Heart left ventricle (tissue), 16 donors: Measurements from ENCODE around the gene RNF19B. TPM values are rescaled to one million over a fixed set of nuclear protein-coding genes. Genes with fewer than 3 reads are reported as not detected.

ENCODE experiments used
- ATAC-seq, 4 donors: fragments of 200-7000 bp; cut with Tn5 transposase; one replicate each; pipeline ENCODE4 v1.9.1; 2020 to 2022; ENCODE audit warnings: moderate library complexity in 4 of 4, mild to moderate bottlenecking in 3 of 4, moderate number of reproducible peaks in 1 of 4
- DNase-seq, 5 donors: peaks; one replicate each; pipeline ENCODE4 v3.0.0-alpha.2; 2020
- H3K27ac ChIP-seq, 12 donors: fragments of 200-600 bp; sonication (generic) in 4 of 12; one replicate each; pipeline versions ENCODE4 v1.5.0 to v1.8.0; 2016 to 2022; ENCODE audit warnings: mild to moderate bottlenecking in 2 of 12
- H3K27me3 ChIP-seq, 9 donors: fragments of 200-600 bp; sonication (generic) in 2 of 9; one replicate each; pipeline versions ENCODE4 v1.5.1 to v1.8.0; 2016 to 2022; ENCODE audit warnings: mild to moderate bottlenecking in 3 of 9
- H3K36me3 ChIP-seq, 9 donors: fragments of 200-600 bp; sonication (generic) in 2 of 9; one replicate each; pipeline versions ENCODE4 v1.5.0 to v1.8.0; 2018 to 2022; ENCODE audit warnings: mild to moderate bottlenecking in 2 of 9
- H3K4me1 ChIP-seq, 12 donors: fragments of 200-600 bp; sonication (generic) in 4 of 12; one replicate each; pipeline versions ENCODE4 v1.5.0 to v1.8.0; 2016 to 2022; ENCODE audit warnings: mild to moderate bottlenecking in 3 of 12
- H3K4me3 ChIP-seq, 12 donors: fragments of 200-600 bp; sonication (generic) in 4 of 12; one replicate each; pipeline versions ENCODE4 v1.5.0 to v1.8.0; 2017 to 2022; ENCODE audit warnings: mild to moderate bottlenecking in 9 of 12, moderate library complexity in 4 of 12
- H3K9me3 ChIP-seq, 12 donors: fragments of 200-600 bp; sonication (generic) in 4 of 12; one replicate each; pipeline versions ENCODE4 v1.5.0 to v1.8.0; 2016 to 2022; ENCODE audit warnings: mild to moderate bottlenecking in 1 of 12
- POLR2A ChIP-seq, 2 donors: fragments of 450-650 bp; IDR thresholded peaks; one replicate each; pipeline ENCODE4 v1.6.1; 2017; ENCODE audit warnings: antibody characterized with exemption in 2 of 2, mild to moderate bottlenecking in 2 of 2, moderate library complexity in 2 of 2
- WGBS, 4 donors: extraction: QIAGEN DNeasy Blood & Tissue Kit in 2 of 4; methylation state at CpG; one replicate each; pipeline versions ENCODE4 v1.1.5 to v1.1.7; 2013 to 2018; 5-methylcytosine and 5-hydroxymethylcytosine counted together
- intact Hi-C, 10 donors: fragments of 100-400 bp; cut with DNase I; formaldehyde crosslinking; loops; one replicate each; pipeline versions ENCODE4 v1.11.1 to v1.14.2; 2022
- polyA plus RNA-seq, 2 donors: library from polyadenylated mRNA; stranded (reverse); fragments of 200-250 nt; gene quantifications; one replicate each; pipeline ENCODE4 v1.2.3, GENCODE V29; 2013
- total RNA-seq, 9 donors: library from RNA; depleted of rRNA in 2 of 9; stranded (reverse); fragments of >200 nt in 2 of 9; fragmentation: NEBNext Ultra II Directional in 3 of 9; extraction: Animal tissue kit (Norgen Biotek cat#: 25700) in 3 of 9; gene quantifications; one replicate each; pipeline versions ENCODE4 v1.1.0 to v1.2.4, GENCODE V29; 2016 to 2023
- TF ChIP-seq, protein P1 (sequence below), 12 donors: fragments of 200-600 bp; sonication (generic) in 4 of 12; IDR thresholded peaks; one replicate each; pipeline versions ENCODE4 v1.5.0 to v1.8.0; 2018 to 2022; ENCODE audit warnings: antibody characterized with exemption in 12 of 12, mild to moderate bottlenecking in 5 of 12
- donor health status: ischemic (EF 13 %, LVEDD 7.1; RV severe dilation, severe dysfunction).
- donor health status: healthy with polysubstance abuse.
- donor health status: DM: no; HTN: yes; CAD: no.
- donor health status: DM: no; HTN: no; CAD: no.
- donor health status: ischemic (EF 25% LVEDD 6.9; RV normal size, moderate dysfunction).
- donor health status: ischemic (EF 25% LVEDD 5.7; RV mildly dilated, moderate dysfunction).
- donor health status: healthy.
- donor health status: DM: yes; HTN: yes; CAD: no.
- donor health status: ischemic (EF 35%, LVEDD 5.7; RV mildly dilated, moderate dysfunction).
- donor health status: nonischemic (EF 11% LVEDD 7.7; RV severe dilation, severe dysfunction).
- donor health status: DM: yes; HTN: yes; CAD: no.
- donor health status: PGD.
- donor health status: ischemic (EF 29% LVEDD 5.4; RV normal size, mild dysfunction).
- donor health status: nonischemic (EF 23%, LVEDD 6.1; RV moderate dilation, normal function).

The RNF19B gene
- total and polyA plus RNA-seq, 11 donors, result 1.5 to 42.5 (median 15.2) TPM

- intact Hi-C loops, result no loop called here
- TF ChIP-seq, protein P1, sequence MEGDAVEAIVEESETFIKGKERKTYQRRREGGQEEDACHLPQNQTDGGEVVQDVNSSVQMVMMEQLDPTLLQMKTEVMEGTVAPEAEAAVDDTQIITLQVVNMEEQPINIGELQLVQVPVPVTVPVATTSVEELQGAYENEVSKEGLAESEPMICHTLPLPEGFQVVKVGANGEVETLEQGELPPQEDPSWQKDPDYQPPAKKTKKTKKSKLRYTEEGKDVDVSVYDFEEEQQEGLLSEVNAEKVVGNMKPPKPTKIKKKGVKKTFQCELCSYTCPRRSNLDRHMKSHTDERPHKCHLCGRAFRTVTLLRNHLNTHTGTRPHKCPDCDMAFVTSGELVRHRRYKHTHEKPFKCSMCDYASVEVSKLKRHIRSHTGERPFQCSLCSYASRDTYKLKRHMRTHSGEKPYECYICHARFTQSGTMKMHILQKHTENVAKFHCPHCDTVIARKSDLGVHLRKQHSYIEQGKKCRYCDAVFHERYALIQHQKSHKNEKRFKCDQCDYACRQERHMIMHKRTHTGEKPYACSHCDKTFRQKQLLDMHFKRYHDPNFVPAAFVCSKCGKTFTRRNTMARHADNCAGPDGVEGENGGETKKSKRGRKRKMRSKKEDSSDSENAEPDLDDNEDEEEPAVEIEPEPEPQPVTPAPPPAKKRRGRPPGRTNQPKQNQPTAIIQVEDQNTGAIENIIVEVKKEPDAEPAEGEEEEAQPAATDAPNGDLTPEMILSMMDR (IDR thresholded peaks at IDR 0.05), result no peak
- TF ChIP-seq POLR2A (IDR thresholded peaks at IDR 0.05), result no peak
- no peak for ATAC-seq
Observed at GRCh38 chr1:32957017-32957416, 7.6 kb downstream of the RNF19B start.

DNA sequence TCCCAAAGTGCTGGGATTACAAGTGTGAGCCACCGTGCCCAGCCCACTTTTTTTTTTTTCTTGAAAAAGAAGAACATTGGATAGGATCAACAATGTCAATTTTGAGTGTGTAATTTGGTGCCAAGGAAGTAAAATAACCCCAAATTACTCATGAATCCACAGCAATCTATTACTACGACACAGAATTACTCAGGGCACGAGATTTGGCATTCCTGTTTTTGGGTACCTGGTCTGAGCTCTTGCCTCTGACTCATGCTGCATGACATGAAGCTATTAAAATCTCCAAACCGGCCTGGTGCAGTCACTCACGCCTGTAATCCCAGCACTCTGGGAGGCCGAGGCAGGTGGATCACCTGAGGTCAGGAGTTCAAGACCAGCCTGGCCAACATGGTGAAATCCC is 10.4 kb downstream of the RNF19B start:
- Histone ChIP-seq H3K36me3 (peaks cover 0 to 26% (median 0%) of the 10 kb centered on the region in 9 donors), H3K4me3 (no peak overlapping the region), H3K9me3 (no peaks in the 10 kb centered on the region), H3K27ac (no peak overlapping the region), H3K4me1 (peaks cover 0 to 56% (median 8%) of the 10 kb centered on the region in 12 donors), H3K27me3 (no peaks in the 10 kb centered on the region)
- DNase-seq (no peak), ATAC-seq (no peak)
- no peak for TF ChIP-seq POLR2A (IDR thresholded peaks at IDR 0.05)
- TF ChIP-seq, protein P1 (IDR thresholded peaks at IDR 0.05), result no peak
- intact Hi-C loops, result no loop called here
- WGBS, 4 donors, result 93 to 96% (median 95%) methylated on average over 6 of the region's 6 CpGs

More at GRCh38 chr1:32957017-32957416, 7.6 kb downstream of the RNF19B start:
- Histone ChIP-seq H3K27ac (no peak overlapping the region), H3K36me3 (peaks cover 0 to 10% (median 0%) of the 10 kb centered on the region in 9 donors), H3K27me3 (no peaks in the 10 kb centered on the region), H3K4me3 (no peak overlapping the region), H3K4me1 (peaks cover 4 to 65% (median 17%) of the 10 kb centered on the region in 12 donors), H3K9me3 (no peaks in the 10 kb centered on the region)
- no peak for DNase-seq
- WGBS, 4 donors, result 90 to 95% (median 93%) methylated on average over 3 of the region's 3 CpGs

DNA sequence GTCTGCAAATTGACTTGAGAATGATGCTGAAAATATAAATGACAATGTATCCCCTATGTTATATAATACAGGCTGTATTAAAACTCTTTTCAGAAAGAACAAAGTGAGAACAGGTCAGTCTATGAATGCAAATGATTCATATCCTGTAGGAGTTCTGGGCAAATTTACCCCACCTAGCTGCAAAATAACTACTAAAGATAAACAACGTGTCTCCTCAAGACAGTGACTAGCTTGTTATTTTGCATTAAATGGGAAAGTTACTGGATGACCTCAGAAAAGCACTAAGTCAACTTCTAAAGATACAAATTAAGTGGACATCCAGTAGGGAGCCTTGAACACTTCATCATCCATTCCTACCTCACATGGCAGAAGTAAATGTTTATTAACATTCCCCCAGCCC is 11.1 kb downstream of the RNF19B start:
- 44 to 53% (median 46%) methylated on average over 1 of the region's 1 CpG for WGBS, 4 donors
- no peak for TF ChIP-seq POLR2A (IDR thresholded peaks at IDR 0.05)
- TF ChIP-seq, protein P1 (IDR thresholded peaks at IDR 0.05), result no peak
- ATAC-seq (peak in 2 of 4 donors; percentile 28), DNase-seq (no peak)
- no peaks in the 10 kb centered on the region for H3K27me3 ChIP-seq
- H3K4me1 ChIP-seq, result peaks cover 0 to 56% (median 9%) of the 10 kb centered on the region in 12 donors
- intact Hi-C loops, result no loop called here
- peak overlapping the region in 1 of 12 donors; percentile 10 for H3K27ac ChIP-seq
- peaks cover 0 to 30% (median 0%) of the 10 kb centered on the region in 9 donors for H3K36me3 ChIP-seq
- H3K9me3 ChIP-seq, result no peaks in the 10 kb centered on the region
- H3K4me3 ChIP-seq, result no peak overlapping the region

- Histone ChIP-seq H3K4me1 (peaks cover 0 to 48% (median 7%) of the 10 kb centered on the region in 12 donors), H3K4me3 (no peak overlapping the region), H3K36me3 (peaks cover 0 to 62% (median 38%) of the 10 kb centered on the region in 9 donors), H3K9me3 (no peaks in the 10 kb centered on the region), H3K27me3 (no peaks in the 10 kb centered on the region), H3K27ac (peak overlapping the region in 1 of 12 donors; percentile 39)
- ATAC-seq, result peak in 1 of 4 donors; percentile 61
- intact Hi-C loops, result loop anchor here in 1 of 10 donors (10.0 kb wide), 1 partner anchor 45 kb away; no protein-coding TSS in a partner anchor
- TF ChIP-seq, protein P1 (IDR thresholded peaks at IDR 0.05), result no peak
- TF ChIP-seq POLR2A (IDR thresholded peaks at IDR 0.05), result no peak
- 51 to 79% (median 58%) methylated on average over 5 of the region's 5 CpGs for WGBS, 4 donors
- DNase-seq, result no peak
Observed at GRCh38 chr1:32949519-32949918, 15.1 kb downstream of the RNF19B start.
